ENCODE data around the gene HES7. TPM values are rescaled to one million over a fixed set of nuclear protein-coding genes. Genes with fewer than 3 reads are reported as not detected.
A peak's percentile ranks its signal among the peaks of the same experiment; 100 is the strongest.

Gene HES7
- total and polyA plus RNA-seq, 11 donors = 0.17 to 0.76 (median 0.36) TPM; not detected in 5

DNA sequence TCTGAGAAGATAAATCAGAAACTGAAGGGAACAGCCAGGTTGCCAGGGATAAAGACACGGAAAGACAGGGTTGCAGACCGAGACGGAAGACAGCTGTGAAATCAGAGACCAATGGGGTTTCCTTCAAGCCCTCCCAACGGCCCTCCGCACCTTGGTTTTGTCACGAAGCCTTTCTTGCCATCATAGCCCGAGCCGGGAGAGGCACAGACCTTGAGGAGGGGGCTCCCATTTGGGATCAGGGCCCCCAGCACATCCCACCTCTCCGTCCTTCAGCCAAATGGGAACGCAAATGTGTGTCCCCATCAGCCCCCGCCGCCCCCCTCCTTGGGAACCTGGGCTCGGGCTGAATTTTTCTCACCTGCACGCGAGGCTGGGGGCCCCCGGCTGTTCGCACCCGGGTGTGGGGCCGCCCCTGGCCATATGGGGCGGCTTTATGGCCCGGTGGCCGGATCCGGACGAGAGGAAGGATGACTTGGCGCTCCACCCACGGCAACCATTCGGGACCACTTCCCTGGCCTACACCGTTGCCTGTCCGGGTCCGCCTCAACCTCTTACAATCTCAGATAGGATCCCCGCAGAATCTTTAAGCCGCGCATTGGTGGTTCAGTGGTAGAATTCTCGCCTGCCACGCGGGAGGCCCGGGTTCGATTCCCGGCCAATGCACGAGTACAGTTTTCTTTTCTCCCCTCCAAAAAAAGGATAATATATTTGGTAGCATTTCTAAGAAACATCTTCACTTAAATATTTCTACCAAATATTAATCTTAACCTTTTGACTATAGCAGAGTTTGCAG lies 1.4 kb upstream of the HES7 start:
- H3K27ac ChIP-seq = peak overlapping the region in 10 of 12 donors; percentile 45 to 82 (median 70)
- intact Hi-C loops (cut with DNase I) = loop anchor here in 3 of 10 donors (10.0 kb wide), 2 partner anchors 99 to 169 kb away; partner anchors contain the start of gene SLC25A35 (in 2 of the 3)
- ATAC-seq = peak; percentile 13 to 56 (median 24)
- peaks cover 0 to 69% (median 0%) of the 10 kb centered on the region in 9 donors for H3K27me3 ChIP-seq
- H3K4me1 ChIP-seq = peaks cover 7 to 72% (median 56%) of the 10 kb centered on the region in 12 donors
- no peaks in the 10 kb centered on the region for H3K36me3 ChIP-seq
- WGBS, 4 donors = 2 to 7% (median 2%) methylated on average over 35 to 40 of the region's 40 CpGs
- no peaks in the 10 kb centered on the region for H3K9me3 ChIP-seq
- DNase-seq = peak in 4 of 5 donors; percentile 68 to 79 (median 76)
- H3K4me3 ChIP-seq = peak overlapping the region; percentile 62 to 79 (median 70)
- TF ChIP-seq, protein P1, sequence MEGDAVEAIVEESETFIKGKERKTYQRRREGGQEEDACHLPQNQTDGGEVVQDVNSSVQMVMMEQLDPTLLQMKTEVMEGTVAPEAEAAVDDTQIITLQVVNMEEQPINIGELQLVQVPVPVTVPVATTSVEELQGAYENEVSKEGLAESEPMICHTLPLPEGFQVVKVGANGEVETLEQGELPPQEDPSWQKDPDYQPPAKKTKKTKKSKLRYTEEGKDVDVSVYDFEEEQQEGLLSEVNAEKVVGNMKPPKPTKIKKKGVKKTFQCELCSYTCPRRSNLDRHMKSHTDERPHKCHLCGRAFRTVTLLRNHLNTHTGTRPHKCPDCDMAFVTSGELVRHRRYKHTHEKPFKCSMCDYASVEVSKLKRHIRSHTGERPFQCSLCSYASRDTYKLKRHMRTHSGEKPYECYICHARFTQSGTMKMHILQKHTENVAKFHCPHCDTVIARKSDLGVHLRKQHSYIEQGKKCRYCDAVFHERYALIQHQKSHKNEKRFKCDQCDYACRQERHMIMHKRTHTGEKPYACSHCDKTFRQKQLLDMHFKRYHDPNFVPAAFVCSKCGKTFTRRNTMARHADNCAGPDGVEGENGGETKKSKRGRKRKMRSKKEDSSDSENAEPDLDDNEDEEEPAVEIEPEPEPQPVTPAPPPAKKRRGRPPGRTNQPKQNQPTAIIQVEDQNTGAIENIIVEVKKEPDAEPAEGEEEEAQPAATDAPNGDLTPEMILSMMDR (IDR thresholded peaks at IDR 0.05) = no peak
- TF ChIP-seq POLR2A (IDR thresholded peaks at IDR 0.05) = no peak

DNA sequence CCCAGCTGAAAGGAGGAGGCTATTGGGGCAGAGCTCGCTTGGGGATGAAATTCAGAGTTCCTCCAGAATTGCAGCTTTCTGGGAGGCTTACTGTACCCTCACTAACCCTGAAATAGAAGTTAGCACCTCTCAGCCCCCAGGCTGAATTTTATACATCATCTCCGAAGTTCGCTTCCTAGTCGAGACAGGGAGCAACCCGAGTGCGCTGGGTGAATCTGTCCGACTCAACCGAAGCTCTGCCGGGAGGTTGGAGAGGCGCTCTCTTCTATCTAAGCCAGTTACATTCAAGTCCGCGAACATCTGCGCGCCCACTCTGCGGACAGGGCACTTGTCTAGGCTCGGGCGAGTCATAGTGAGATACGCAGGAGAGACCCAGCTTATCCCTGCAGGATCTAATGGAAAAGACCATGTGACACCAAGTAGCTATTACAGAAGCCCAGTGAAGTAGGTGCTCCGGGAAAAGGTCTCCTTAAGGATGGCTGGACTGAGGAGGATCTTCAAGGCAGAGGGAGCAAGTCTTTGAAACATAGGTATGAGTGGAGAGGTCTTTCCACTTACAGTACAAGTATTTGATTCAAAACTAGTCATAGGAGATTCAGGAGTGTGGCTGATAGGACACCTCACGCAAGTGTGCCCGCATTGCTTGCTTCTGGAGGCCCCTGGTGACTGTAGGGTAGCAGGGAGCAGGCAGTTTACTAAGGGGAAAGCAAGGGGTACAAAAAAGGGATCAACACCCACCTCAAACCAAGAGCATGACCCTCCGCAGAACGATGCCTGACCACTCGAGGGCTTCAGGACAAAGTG lies 646 bp upstream of the HES7 start:
- 5 to 27% (median 9%) methylated on average over 24 of the region's 24 CpGs for WGBS, 4 donors
- TF ChIP-seq, protein P1 (IDR thresholded peaks at IDR 0.05) = no peak
- no peak for TF ChIP-seq POLR2A (IDR thresholded peaks at IDR 0.05)
- Histone ChIP-seq H3K27me3 (peaks cover 0 to 63% (median 0%) of the 10 kb centered on the region in 9 donors), H3K36me3 (no peaks in the 10 kb centered on the region), H3K9me3 (no peaks in the 10 kb centered on the region), H3K4me3 (peak overlapping the region in 10 of 12 donors; percentile 42 to 79 (median 72)), H3K4me1 (peaks cover 7 to 77% (median 56%) of the 10 kb centered on the region in 12 donors), H3K27ac (no peak overlapping the region)
- intact Hi-C loops (cut with DNase I) = loop anchor here in 9 of 10 donors (1.0 to 10.0 kb wide), 7 partner anchors 33 to 170 kb away; partner anchors contain the start of genes VAMP2 (in 3 of the 9) and SLC25A35 (in 2 of the 9)
- DNase-seq (no peak), ATAC-seq (no peak)

DNA sequence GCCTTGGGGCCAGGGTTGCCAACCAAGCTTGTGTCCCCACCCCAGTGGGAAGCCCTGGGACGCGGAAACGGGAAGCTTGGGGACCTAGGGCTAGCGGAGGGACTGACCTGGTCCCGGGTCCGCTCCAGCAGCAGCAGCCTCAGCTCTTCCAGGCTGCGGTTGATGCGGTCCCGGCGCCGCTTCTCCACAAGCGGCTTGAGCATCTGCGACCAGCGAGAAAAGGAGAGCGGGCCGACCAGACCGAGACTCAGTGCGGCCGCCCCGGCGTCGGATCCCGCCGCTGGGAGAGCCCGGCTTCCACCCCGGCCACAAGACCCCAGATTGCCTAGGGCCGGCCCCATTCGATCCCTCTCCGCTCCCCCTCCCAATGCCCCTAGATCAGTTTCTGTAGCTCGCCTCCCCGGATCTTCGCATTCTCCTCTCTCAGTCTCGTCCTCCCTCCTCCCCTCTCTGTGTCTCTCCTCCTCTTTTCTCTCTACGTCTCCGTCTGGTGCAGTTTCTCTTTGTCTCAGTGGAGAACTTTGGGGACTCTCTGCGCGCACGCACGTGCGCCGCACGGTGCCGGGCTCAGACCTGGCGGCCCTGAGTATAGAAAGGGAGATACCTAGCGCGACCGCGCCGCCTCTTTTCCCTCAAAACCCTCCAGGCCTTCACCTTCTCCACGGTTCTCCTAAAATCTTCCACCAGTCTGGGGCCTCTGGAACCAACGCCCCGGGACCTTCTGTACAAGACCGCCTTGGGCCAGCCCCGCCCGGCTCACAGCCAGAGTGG lies 797 bp downstream of the HES7 start:
- Histone ChIP-seq H3K4me3 (peak overlapping the region; percentile 34 to 79 (median 66)), H3K27ac (peak overlapping the region in 4 of 12 donors; percentile 10 to 49 (median 27)), H3K36me3 (no peaks in the 10 kb centered on the region), H3K4me1 (peaks cover 7 to 83% (median 61%) of the 10 kb centered on the region in 12 donors), H3K9me3 (no peaks in the 10 kb centered on the region), H3K27me3 (peaks cover 0 to 51% (median 0%) of the 10 kb centered on the region in 9 donors)
- DNase-seq (peak in 1 of 5 donors; percentile 23), ATAC-seq (no peak)
- TF ChIP-seq, protein P1 (IDR thresholded peaks at IDR 0.05) = no peak
- TF ChIP-seq POLR2A (IDR thresholded peaks at IDR 0.05) = no peak
- intact Hi-C loops (cut with DNase I) = loop anchor here in 9 of 10 donors (2.0 to 10.0 kb wide), 8 partner anchors 34 to 172 kb away; partner anchors contain the start of genes VAMP2 (in 3 of the 9) and SLC25A35 (in 2 of the 9)
- 0 to 2% (median 1%) methylated on average over 44 to 55 of the region's 55 CpGs for WGBS, 4 donors
